ENCODE measurements around the gene RPS19.

DNA sequence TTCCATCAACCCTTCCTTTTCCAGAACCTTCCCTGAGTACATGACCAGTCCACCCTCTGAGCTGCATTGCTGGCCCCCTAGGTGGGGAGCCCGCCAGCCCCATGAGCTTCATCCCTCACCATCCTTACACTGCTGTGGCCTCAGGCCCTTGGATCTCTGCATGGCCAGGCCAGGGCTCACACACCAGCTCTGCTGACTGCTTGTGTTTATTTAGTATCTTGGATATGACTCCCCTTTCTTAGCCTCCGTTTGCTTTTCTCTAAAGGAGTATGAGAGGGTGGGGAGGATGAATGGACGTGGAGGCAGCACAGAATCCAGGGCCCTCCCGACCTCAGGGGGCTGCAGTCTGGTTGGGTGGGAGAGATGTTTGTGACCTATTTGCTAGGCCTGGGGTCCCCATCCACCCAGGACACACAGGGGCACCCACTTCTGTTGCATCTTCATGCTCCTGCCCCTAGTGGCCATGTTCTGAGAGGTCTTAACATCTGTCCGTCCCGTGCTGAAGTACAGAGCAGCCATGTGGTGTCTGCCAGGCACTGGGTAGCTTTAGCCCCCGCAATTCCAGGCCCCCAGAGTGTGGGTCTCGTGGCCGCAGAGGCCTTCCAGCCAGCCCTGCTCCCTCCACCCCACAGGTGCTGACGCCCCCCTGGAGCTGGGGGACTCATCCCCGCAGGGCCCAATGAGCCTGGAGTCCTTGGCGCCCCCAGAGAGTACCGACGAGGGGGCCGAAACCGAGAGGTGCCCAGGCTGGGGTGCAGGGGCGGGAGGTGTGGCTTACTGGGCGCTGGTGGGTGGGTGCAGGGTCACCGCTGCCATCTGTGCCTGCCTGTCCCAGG is 35.9 kb downstream of the RPS19 start:
- TF ChIP-seq, protein P1, sequence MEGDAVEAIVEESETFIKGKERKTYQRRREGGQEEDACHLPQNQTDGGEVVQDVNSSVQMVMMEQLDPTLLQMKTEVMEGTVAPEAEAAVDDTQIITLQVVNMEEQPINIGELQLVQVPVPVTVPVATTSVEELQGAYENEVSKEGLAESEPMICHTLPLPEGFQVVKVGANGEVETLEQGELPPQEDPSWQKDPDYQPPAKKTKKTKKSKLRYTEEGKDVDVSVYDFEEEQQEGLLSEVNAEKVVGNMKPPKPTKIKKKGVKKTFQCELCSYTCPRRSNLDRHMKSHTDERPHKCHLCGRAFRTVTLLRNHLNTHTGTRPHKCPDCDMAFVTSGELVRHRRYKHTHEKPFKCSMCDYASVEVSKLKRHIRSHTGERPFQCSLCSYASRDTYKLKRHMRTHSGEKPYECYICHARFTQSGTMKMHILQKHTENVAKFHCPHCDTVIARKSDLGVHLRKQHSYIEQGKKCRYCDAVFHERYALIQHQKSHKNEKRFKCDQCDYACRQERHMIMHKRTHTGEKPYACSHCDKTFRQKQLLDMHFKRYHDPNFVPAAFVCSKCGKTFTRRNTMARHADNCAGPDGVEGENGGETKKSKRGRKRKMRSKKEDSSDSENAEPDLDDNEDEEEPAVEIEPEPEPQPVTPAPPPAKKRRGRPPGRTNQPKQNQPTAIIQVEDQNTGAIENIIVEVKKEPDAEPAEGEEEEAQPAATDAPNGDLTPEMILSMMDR (conservative IDR thresholded peaks at IDR 0.05; ENCODE audit: low read depth, low read length) = peak; percentile 49; the same call in 1 of the 2 replicates
- TF ChIP-seq EZH2 (IDR thresholded peaks at IDR 0.05; ENCODE audit: low read length, unreplicated experiment) (no peak), EZH2phosphoT487 (IDR thresholded peaks at IDR 0.05; ENCODE audit: borderline replicate concordance, low read length) (no peak)

Measured in PC-3 (cell line).